Skeletal muscle tissue (tissue), 4 donors: ENCODE measurements around the gene LTBR. TPM values are rescaled to one million over a fixed set of nuclear protein-coding genes. Genes with fewer than 3 reads are reported as not detected.

ENCODE experiments used
- H3K27ac ChIP-seq: one replicate; pipeline ENCODE4 v1.7.0; 2013; ENCODE audit warnings: mild to moderate bottlenecking, low read depth, low read length, inconsistent platforms
- H3K27me3 ChIP-seq, 3 donors: one replicate each; pipeline ENCODE4 v1.7.0; 2013; ENCODE audit warnings: low read length in 3 of 3; ENCODE audit not compliant: control insufficient read depth in 3 of 3, insufficient read depth in 3 of 3
- H3K36me3 ChIP-seq, 3 donors: one replicate each; pipeline ENCODE4 v1.7.0; 2013; ENCODE audit warnings: low read length in 3 of 3; ENCODE audit not compliant: control insufficient read depth in 3 of 3, insufficient read depth in 3 of 3
- H3K4me1 ChIP-seq, 3 donors: one replicate each; pipeline ENCODE4 v1.7.0; 2013; ENCODE audit warnings: low read length in 3 of 3, mild to moderate bottlenecking in 3 of 3; ENCODE audit not compliant: control insufficient read depth in 3 of 3, insufficient read depth in 3 of 3
- H3K4me3 ChIP-seq, 3 donors: one replicate each; pipeline ENCODE4 v1.7.0; 2013; ENCODE audit warnings: low read length in 3 of 3
- H3K9ac ChIP-seq, 3 donors: one replicate each; pipeline ENCODE4 v1.7.0; 2013; ENCODE audit warnings: low read length in 3 of 3, mild to moderate bottlenecking in 3 of 3, moderate library complexity in 2 of 3, low read depth in 1 of 3
- H3K9me3 ChIP-seq, 3 donors: one replicate each; pipeline ENCODE4 v1.7.0; 2013; ENCODE audit warnings: low read length in 3 of 3; ENCODE audit not compliant: control insufficient read depth in 3 of 3
- total RNA-seq: library from RNA; depleted of rRNA; stranded (reverse); fragments of >200 nt; gene quantifications from one replicate; pipeline ENCODE4 v1.2.3, GENCODE V29; 2014
- donor health status: Osteomylitis.

LTBR gene
- total RNA-seq, 1 donor from 2014 or later, result 11.0 TPM

DNA sequence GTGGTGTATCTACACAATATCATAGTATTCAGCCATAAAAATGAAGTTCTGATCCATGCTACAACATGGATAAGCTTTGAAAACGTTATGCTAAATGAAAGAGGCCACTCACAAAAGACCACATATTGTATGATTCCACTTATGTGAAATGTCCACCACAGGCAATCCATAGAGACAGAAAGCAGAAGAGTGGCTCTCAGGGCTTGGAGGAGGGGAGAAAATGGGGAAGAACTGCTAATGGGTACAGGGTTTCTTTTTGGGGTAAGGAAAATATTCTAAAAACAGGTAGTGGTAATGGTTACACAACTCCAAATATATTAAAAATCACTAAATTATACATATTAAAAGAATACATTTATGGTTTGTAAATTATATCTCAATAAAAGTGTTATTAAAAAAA, 25.1 kb upstream of the LTBR start:
- Histone ChIP-seq H3K9me3 (no peaks in the 10 kb centered on the region), H3K27me3 (no peaks in the 10 kb centered on the region), H3K27ac (no peak overlapping the region), H3K9ac (no peak overlapping the region), H3K36me3 (no peaks in the 10 kb centered on the region), H3K4me1 (peaks cover 13 to 23% (median 20%) of the 10 kb centered on the region in 3 donors), H3K4me3 (no peak overlapping the region)

GRCh38 chr12:6360080-6360571, 23.8 kb upstream of the LTBR start:
- no peaks in the 10 kb centered on the region for H3K27me3 ChIP-seq
- no peak overlapping the region for H3K27ac ChIP-seq
- no peaks in the 10 kb centered on the region for H3K9me3 ChIP-seq
- peaks cover 12 to 20% (median 20%) of the 10 kb centered on the region in 3 donors for H3K4me1 ChIP-seq
- H3K36me3 ChIP-seq, result no peaks in the 10 kb centered on the region
- H3K4me3 ChIP-seq, result no peak overlapping the region
- no peak overlapping the region for H3K9ac ChIP-seq

- H3K4me1 ChIP-seq, result peaks cover 7 to 20% (median 19%) of the 10 kb centered on the region in 3 donors
- H3K4me3 ChIP-seq, result no peak overlapping the region
- H3K27me3 ChIP-seq, result no peaks in the 10 kb centered on the region
- no peaks in the 10 kb centered on the region for H3K9me3 ChIP-seq
- no peaks in the 10 kb centered on the region for H3K36me3 ChIP-seq
- no peak overlapping the region for H3K27ac ChIP-seq
- H3K9ac ChIP-seq, result no peak overlapping the region
Measured at GRCh38 chr12:6360578-6361490, 23.1 kb upstream of the LTBR start.

DNA sequence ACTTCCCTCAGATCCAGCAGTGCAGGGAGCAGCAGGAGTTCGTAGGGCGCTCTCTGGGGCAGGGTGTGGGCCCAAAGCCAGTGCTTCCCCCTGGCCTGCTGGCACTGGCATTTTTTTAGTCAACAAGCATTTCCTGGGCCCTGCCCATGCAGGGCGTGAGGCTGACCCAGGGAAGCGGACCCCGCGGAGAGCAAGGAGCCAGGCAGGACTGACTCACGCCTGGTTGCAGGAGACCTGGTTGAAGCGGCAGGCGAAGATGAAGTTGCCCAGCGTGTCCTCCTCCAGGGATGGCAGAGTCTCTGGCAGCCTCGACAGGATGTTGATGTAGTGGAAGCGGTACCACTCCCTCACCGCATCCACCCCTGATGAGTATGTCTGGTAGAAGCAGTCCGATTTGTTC, 22.1 kb upstream of the LTBR start:
- H3K9ac ChIP-seq, result no peak overlapping the region
- no peak overlapping the region for H3K27ac ChIP-seq
- peaks cover 6 to 14% (median 9%) of the 10 kb centered on the region in 3 donors for H3K4me1 ChIP-seq

DNA sequence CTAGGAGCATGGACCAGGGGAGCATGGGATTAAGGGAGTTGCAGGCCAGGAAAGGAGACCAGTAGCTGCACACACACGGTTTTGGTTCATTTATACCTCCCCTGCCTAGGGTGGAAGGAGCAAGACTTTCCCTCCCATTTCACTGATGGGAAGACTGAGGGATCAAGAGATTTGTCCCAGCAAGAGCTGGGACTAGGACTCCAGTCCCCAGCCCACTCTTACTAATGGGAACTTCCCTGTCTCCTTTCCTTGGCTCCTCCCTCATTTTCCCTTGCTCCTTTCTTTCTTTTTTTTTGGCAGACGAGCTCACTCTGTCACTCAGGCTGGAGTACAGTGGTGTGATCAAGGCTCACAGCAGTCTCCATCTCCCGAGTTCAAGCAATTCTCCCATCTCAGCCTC, 21.6 kb upstream of the LTBR start:
- Histone ChIP-seq H3K27ac (no peak overlapping the region), H3K27me3 (no peaks in the 10 kb centered on the region), H3K4me1 (peaks cover under 1 to 9% (median 4%) of the 10 kb centered on the region in 3 donors), H3K9ac (no peak overlapping the region), H3K36me3 (no peaks in the 10 kb centered on the region), H3K4me3 (no peak overlapping the region), H3K9me3 (no peaks in the 10 kb centered on the region)

More for the DNA sequence above, 22.1 kb upstream of the LTBR start:
- Histone ChIP-seq H3K27me3 (no peaks in the 10 kb centered on the region), H3K4me3 (no peak overlapping the region), H3K9me3 (no peaks in the 10 kb centered on the region), H3K36me3 (no peaks in the 10 kb centered on the region)

DNA sequence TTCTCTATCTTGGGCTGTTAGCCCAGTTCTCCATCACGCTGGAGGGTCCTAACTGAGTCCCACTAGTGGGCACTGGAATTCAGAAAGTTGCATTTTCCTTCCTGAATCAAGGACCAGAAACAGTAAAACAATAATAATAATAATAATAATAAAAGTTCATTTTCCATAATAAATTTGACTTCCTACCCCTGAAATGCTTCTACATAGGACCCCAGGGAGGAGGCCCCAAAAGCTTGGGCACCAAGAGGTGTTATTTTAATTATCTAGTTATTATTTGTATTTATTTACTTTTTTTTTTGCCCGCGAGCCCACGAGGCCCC, 21.0 kb upstream of the LTBR start:
- peak overlapping the region in 1 of 3 donors; percentile 38 for H3K9ac ChIP-seq
- H3K27ac ChIP-seq, result no peak overlapping the region
- no peaks in the 10 kb centered on the region for H3K27me3 ChIP-seq
- no peaks in the 10 kb centered on the region for H3K9me3 ChIP-seq
- H3K4me3 ChIP-seq, result peak overlapping the region in 1 of 3 donors; percentile 35
- H3K36me3 ChIP-seq, result no peaks in the 10 kb centered on the region
- peaks cover 4 to 9% (median 4%) of the 10 kb centered on the region in 3 donors for H3K4me1 ChIP-seq

DNA sequence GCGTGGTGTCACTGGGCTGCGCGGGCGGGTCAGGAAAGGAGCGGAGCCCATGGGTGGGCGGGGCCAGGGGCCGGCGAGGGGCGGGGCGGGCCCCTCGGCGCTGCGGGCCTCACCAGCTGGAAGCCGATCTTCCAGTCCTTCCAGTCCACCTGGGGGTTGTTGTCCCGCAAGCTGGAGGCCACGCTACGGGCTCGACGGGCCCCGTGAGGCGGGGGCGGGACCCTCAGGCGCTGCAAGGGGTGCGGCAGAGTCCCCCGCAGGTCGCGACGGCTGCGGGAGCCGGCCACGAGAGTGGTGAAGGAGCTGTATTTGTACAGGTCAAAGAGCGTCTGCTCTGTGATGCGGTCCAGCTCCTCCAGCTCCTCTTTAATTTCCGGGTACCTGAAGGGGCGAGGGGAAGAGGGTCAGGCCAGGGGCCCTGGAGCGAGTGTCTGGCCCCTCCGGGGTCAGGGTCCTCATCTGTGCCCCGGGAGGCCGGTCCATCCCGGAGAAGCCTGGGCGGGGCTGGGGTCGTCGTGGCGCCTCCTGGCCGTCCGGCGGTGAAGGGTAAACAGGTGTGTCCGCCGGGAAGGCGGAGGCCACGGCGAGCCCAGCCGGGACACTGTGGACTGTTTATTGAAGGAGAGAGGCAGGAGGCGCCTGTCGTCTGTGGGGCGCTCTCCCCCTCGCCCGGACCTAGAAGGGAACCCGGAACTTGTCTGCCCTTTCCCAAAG, 20.5 kb upstream of the LTBR start:
- H3K9ac ChIP-seq, result peak overlapping the region; percentile 80 to 86 (median 86)
- H3K9me3 ChIP-seq, result no peaks in the 10 kb centered on the region
- peaks cover 7 to 10% (median 8%) of the 10 kb centered on the region in 3 donors for H3K4me1 ChIP-seq
- peak overlapping the region; percentile 80 for H3K27ac ChIP-seq
- H3K36me3 ChIP-seq, result no peaks in the 10 kb centered on the region
- peak overlapping the region; percentile 71 to 81 (median 71) for H3K4me3 ChIP-seq
- no peaks in the 10 kb centered on the region for H3K27me3 ChIP-seq

DNA sequence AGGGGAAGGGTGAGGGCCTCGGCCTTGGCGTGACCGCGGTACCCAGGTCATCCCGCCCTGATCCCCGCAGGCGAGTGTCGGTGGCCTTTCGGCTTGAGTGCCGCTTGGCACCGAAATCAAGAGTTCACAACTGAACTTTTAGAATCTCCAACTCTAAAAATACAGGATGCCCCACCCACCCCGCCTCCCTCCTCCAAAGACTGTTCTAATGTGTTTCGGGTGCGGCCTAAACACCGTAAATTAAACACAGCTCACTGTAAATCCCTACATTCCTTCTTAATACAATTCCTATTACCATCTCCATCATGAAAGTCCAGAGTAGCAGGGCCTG, 20.0 kb upstream of the LTBR start:
- H3K4me3 ChIP-seq, result peak overlapping the region; percentile 71 to 81 (median 71)
- no peaks in the 10 kb centered on the region for H3K27me3 ChIP-seq
- peak overlapping the region; percentile 80 for H3K27ac ChIP-seq
- H3K9me3 ChIP-seq, result no peaks in the 10 kb centered on the region
- H3K36me3 ChIP-seq, result no peaks in the 10 kb centered on the region
- peaks cover 13 to 16% (median 13%) of the 10 kb centered on the region in 3 donors for H3K4me1 ChIP-seq
- peak overlapping the region; percentile 80 to 86 (median 86) for H3K9ac ChIP-seq

DNA sequence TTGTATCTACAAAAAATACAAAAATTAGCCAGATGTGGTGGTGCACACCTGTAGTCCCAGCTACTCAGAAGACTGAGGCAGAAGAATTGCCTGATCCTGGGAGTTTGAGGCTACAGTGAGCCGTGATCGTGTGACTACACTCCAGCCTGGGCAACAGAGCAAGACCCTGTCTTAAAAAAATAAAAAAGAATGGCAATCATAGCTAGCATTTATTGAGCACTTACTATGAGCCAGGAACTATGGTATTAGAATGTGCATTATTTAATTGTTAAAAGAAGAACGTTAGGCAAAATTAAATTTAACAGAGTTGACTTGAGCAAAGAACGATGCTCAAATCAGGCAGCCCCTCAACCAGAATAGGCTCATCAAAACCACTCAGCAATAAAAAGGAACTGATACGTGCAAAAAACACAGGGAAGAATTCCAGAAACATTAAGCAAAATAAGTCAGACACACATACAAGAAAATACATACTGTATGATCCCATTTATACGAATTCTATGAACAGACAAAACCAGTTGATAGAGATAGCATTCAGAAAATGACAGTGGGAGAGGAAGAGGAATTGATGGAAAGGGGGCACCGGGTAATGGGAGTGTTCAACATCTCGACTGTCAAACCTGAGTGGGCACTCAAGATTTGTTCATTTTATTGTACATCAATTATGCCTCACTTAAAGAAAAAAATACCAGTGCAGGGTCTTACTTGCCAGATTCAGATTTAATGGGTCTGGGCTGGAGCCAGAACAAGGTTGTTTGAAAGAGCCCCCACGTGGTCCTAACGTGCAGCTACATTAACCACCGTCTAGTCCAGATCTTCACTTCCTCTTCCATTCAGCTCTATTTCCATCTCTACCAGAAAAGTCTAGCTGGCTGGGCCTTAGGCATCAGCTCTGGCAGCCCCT, 16.6 kb upstream of the LTBR start:
- Histone ChIP-seq H3K4me3 (no peak overlapping the region), H3K36me3 (no peaks in the 10 kb centered on the region), H3K9me3 (no peaks in the 10 kb centered on the region), H3K9ac (no peak overlapping the region), H3K27ac (no peak overlapping the region), H3K27me3 (no peaks in the 10 kb centered on the region), H3K4me1 (peaks cover 13 to 19% (median 16%) of the 10 kb centered on the region in 3 donors)
